HEK293 (cell line): Measurements from ENCODE around the gene ACTG2.
A peak's percentile ranks its signal among the peaks of the same experiment; 100 is the strongest.

Experiments
- CTCF ChIA-PET: fragments of 350-600 bp; formaldehyde crosslinking; extraction: SDS; loops from one replicate; lab custom pipeline; 2021; ENCODE audit warnings: antibody characterized with exemption; lab: Yijun Ruan, JAX
- POLR2A ChIA-PET: fragments of 300-600 bp; formaldehyde crosslinking; extraction: SDS; loops from one replicate; lab custom pipeline; 2020; ENCODE audit warnings: antibody characterized with exemption, inconsistent platforms; lab: Yijun Ruan, JAX
- H3K27ac ChIP-seq: fragments of 200-500 bp; sonication (Bioruptor generic); 2 replicates; pipeline ENCODE4 v1.5.1; 2014; ENCODE audit warnings: low read depth, low read length, control low read depth, inconsistent platforms; ENCODE audit errors: extremely low read depth
- H3K36me3 ChIP-seq, 2 experiments: fragments of 200-500 bp in 1 of 2; sonication (Bioruptor generic) in 1 of 2; 1 replicate in 1 of 2; 2 replicates in 1 of 2; pipeline ENCODE4 v1.5.1; 2014 to 2017; ENCODE audit warnings: inconsistent platforms in 2 of 2, low read length in 2 of 2; ENCODE audit not compliant: control insufficient read depth in 2 of 2, insufficient read depth in 1 of 2
- H3K4me1 ChIP-seq: fragments of 200-500 bp; sonication (Bioruptor generic); 2 replicates; pipeline ENCODE4 v1.5.1; 2014; ENCODE audit warnings: mild to moderate bottlenecking, low read length, inconsistent platforms; ENCODE audit not compliant: control insufficient read depth, insufficient read depth
- H3K4me3 ChIP-seq: 2 replicates; pipeline ENCODE4 v1.5.1; 2011; ENCODE audit warnings: low read depth, mild to moderate bottlenecking, control low read depth, low read length, moderate library complexity
- H3K9me3 ChIP-seq: fragments of 200-500 bp; sonication (Bioruptor generic); 2 replicates; pipeline ENCODE4 v1.5.1; 2014; ENCODE audit warnings: low read depth, low read length, inconsistent platforms; ENCODE audit not compliant: control insufficient read depth, insufficient read depth
- BCL11B ChIP-seq: fragments of 450-650 bp; formaldehyde crosslinking; IDR thresholded peaks from 2 replicates; pipeline ENCODE4 v1.5.1; 2016; ENCODE audit warnings: low read depth, missing biosample characterization, missing genetic modification characterization
- CTCF ChIP-seq: fragments of 450-650 bp; formaldehyde crosslinking; IDR thresholded peaks from 2 replicates; pipeline ENCODE4 v1.5.1; 2016; ENCODE audit warnings: missing biosample characterization, missing genetic modification characterization
- EGR2 ChIP-seq: fragments of 450-650 bp; formaldehyde crosslinking; IDR thresholded peaks from 2 replicates; pipeline ENCODE4 v1.5.1; 2016; ENCODE audit warnings: low read depth, missing biosample characterization, missing genetic modification characterization
- GLI4 ChIP-seq: fragments of 450-650 bp; formaldehyde crosslinking; IDR thresholded peaks from 2 replicates; pipeline ENCODE4 v1.5.1; 2016; ENCODE audit warnings: missing biosample characterization, missing genetic modification characterization
- GLIS1 ChIP-seq: fragments of 450-650 bp; formaldehyde crosslinking; IDR thresholded peaks from 2 replicates; pipeline ENCODE4 v1.5.1; 2016; ENCODE audit warnings: missing biosample characterization, missing genetic modification characterization
- GLIS2 ChIP-seq: fragments of 450-650 bp; formaldehyde crosslinking; IDR thresholded peaks from 2 replicates; pipeline ENCODE4 v1.5.1; 2016; ENCODE audit warnings: missing biosample characterization, missing genetic modification characterization
- HOXC10 ChIP-seq: sonication (generic); formaldehyde crosslinking; IDR thresholded peaks from 2 replicates; pipeline ENCODE4 v1.8.1; 2023; ENCODE audit warnings: mild to moderate bottlenecking, missing genetic modification reagents
- MYNN ChIP-seq: fragments of 450-650 bp; formaldehyde crosslinking; IDR thresholded peaks from 2 replicates; pipeline ENCODE4 v1.5.1; 2016; ENCODE audit warnings: missing biosample characterization, missing genetic modification characterization, borderline replicate concordance
- PRDM4 ChIP-seq: fragments of 450-650 bp; formaldehyde crosslinking; IDR thresholded peaks from 2 replicates; pipeline ENCODE4 v1.5.1; 2017; ENCODE audit warnings: missing biosample characterization, missing genetic modification characterization
- RBAK ChIP-seq: fragments of 450-650 bp; formaldehyde crosslinking; IDR thresholded peaks from 2 replicates; pipeline ENCODE4 v1.5.1; 2016; ENCODE audit warnings: missing biosample characterization, missing genetic modification characterization
- ZIC2 ChIP-seq: fragments of 450-650 bp; formaldehyde crosslinking; IDR thresholded peaks from 2 replicates; pipeline ENCODE4 v1.5.1; 2016; ENCODE audit warnings: missing biosample characterization, missing genetic modification characterization
- ZNF112 ChIP-seq: fragments of 450-650 bp; formaldehyde crosslinking; IDR thresholded peaks from 2 replicates; pipeline ENCODE4 v1.5.0; 2017; ENCODE audit warnings: missing biosample characterization, missing genetic modification characterization
- ZNF121 ChIP-seq: fragments of 450-650 bp; formaldehyde crosslinking; IDR thresholded peaks from 2 replicates; pipeline ENCODE4 v1.5.1; 2016; ENCODE audit warnings: missing biosample characterization, missing genetic modification characterization
- ZNF138 ChIP-seq: fragments of 450-650 bp; formaldehyde crosslinking; IDR thresholded peaks from 2 replicates; pipeline ENCODE4 v1.5.1; 2016; ENCODE audit warnings: missing biosample characterization, missing genetic modification characterization, borderline replicate concordance
- ZNF26 ChIP-seq: fragments of 450-650 bp; formaldehyde crosslinking; IDR thresholded peaks from 2 replicates; pipeline ENCODE4 v1.5.1; 2016; ENCODE audit warnings: missing biosample characterization, missing genetic modification characterization
- ZNF341 ChIP-seq: fragments of 450-650 bp; formaldehyde crosslinking; IDR thresholded peaks from 2 replicates; pipeline ENCODE4; 2016; ENCODE audit warnings: low read depth, missing biosample characterization, missing genetic modification characterization
- ZNF366 ChIP-seq: fragments of 450-650 bp; formaldehyde crosslinking; conservative IDR thresholded peaks from 2 replicates; pipeline ENCODE4 v1.5.1; 2016; ENCODE audit warnings: missing biosample characterization, missing genetic modification characterization
- ZNF37A ChIP-seq: fragments of 450-650 bp; IDR thresholded peaks from 2 replicates; pipeline ENCODE4 v1.5.1; 2018; ENCODE audit warnings: missing biosample characterization, missing genetic modification characterization
- ZNF449 ChIP-seq: fragments of 450-650 bp; formaldehyde crosslinking; IDR thresholded peaks from 2 replicates; pipeline ENCODE4 v1.5.1; 2017; ENCODE audit warnings: missing biosample characterization, mild to moderate bottlenecking, missing genetic modification characterization, moderate library complexity
- ZNF654 ChIP-seq: fragments of 450-650 bp; formaldehyde crosslinking; IDR thresholded peaks from 2 replicates; pipeline ENCODE4 v1.5.1; 2016; ENCODE audit warnings: low read depth, missing biosample characterization, missing genetic modification characterization
- ZNF664 ChIP-seq: fragments of 450-650 bp; formaldehyde crosslinking; IDR thresholded peaks from 2 replicates; pipeline ENCODE4 v1.5.1; 2016; ENCODE audit warnings: missing biosample characterization, missing genetic modification characterization
- ZNF777 ChIP-seq: fragments of 450-650 bp; formaldehyde crosslinking; IDR thresholded peaks from 2 replicates; pipeline ENCODE4 v1.5.1; 2017; ENCODE audit warnings: missing biosample characterization, missing genetic modification characterization, borderline replicate concordance

ACTG2 gene

GRCh38 chr2:73964223-73964622 lies 71.4 kb downstream of the ACTG2 start (continued):
- TF ChIP-seq PRDM4 (tag by site-specific recombination) (no peak), RBAK (no peak)

GRCh38 chr2:73965053-73965452 lies 72.2 kb downstream of the ACTG2 start:
- no peak overlapping the region for H3K27ac ChIP-seq
- CTCF ChIA-PET, result interaction anchor here (0.6 to 1.0 kb wide), 2 partner anchors 57 to 80 kb away, joined by 3 to 4 read pairs; no protein-coding TSS in a partner anchor

GRCh38 chr2:73968357-73968937 lies 75.6 kb downstream of the ACTG2 start:
- ChIA-PET CTCF (interaction anchor here (0.7 kb wide), 1 partner anchor 179 kb away, joined by 3 read pairs; no protein-coding TSS in a partner anchor), POLR2A (interaction anchor here (0.6 kb wide), 1 partner anchor 74 kb away, joined by 5 read pairs; no protein-coding TSS in a partner anchor)
- no peaks in the 10 kb centered on the region; the same call in 1 of the 2 replicates for H3K4me1 ChIP-seq
- no peak overlapping the region for H3K4me3 ChIP-seq
- H3K9me3 ChIP-seq, result no peaks in the 10 kb centered on the region
- no peak overlapping the region for H3K27ac ChIP-seq
- TF ChIP-seq ZIC2 (peak; percentile 87), ZNF341 (tag by site-specific recombination) (peak; percentile 63), GLIS2 (no peak), RBAK (no peak), GLIS1 (tag by site-specific recombination) (peak; percentile 72), ZNF138 (no peak)
- no peaks in the 10 kb centered on the region for H3K36me3 ChIP-seq

More at GRCh38 chr2:73965053-73965452, 72.2 kb downstream of the ACTG2 start:
- POLR2A ChIA-PET, result no interaction called here
- Histone ChIP-seq H3K36me3 (peaks cover 0 to 5% of the 10 kb centered on the region in 2 experiments; a peak in 1 of 3 replicates), H3K9me3 (no peaks in the 10 kb centered on the region), H3K4me3 (no peak overlapping the region), H3K4me1 (no peaks in the 10 kb centered on the region)
- TF ChIP-seq EGR2 (tag by site-specific recombination) (no peak), ZNF654 (tag by site-specific recombination) (no peak), ZNF121 (tag by site-specific recombination) (no peak), ZNF777 (tag by site-specific recombination) (no peak), ZNF26 (tag by site-specific recombination) (no peak), GLI4 (tag by site-specific recombination) (no peak), MYNN (tag by site-specific recombination) (no peak), ZNF37A (tag by site-specific recombination) (no peak), BCL11B (tag by site-specific recombination) (no peak)

GRCh38 chr2:73969356-73969755 lies 76.5 kb downstream of the ACTG2 start:
- no peaks in the 10 kb centered on the region for H3K36me3 ChIP-seq
- ChIA-PET POLR2A (no interaction called here), CTCF (interaction anchor here (0.9 kb wide), 1 partner anchor 10 kb away, joined by 3 read pairs; no protein-coding TSS in a partner anchor)
- no peaks in the 10 kb centered on the region for H3K9me3 ChIP-seq
- H3K4me3 ChIP-seq, result no peak overlapping the region
- no peaks in the 10 kb centered on the region; the same call in 1 of the 2 replicates for H3K4me1 ChIP-seq
- H3K27ac ChIP-seq, result no peak overlapping the region
- TF ChIP-seq CTCF (tag by site-specific recombination), result no peak
- no peak for TF ChIP-seq ZNF366 (tag by site-specific recombination)
- TF ChIP-seq ZNF112, result no peak
- TF ChIP-seq ZNF664 (tag by site-specific recombination), result no peak
- no peak for TF ChIP-seq ZNF449 (tag by site-specific recombination)
- no peak for TF ChIP-seq MYNN (tag by site-specific recombination)
- no peak for TF ChIP-seq HOXC10 (CRISPR knock-in tag)
- TF ChIP-seq ZNF121 (tag by site-specific recombination), result no peak
